Skeletal muscle tissue (tissue), 4 donors: ENCODE results near the gene CPSF4L. TPM values are rescaled to one million over a fixed set of nuclear protein-coding genes. Genes with fewer than 3 reads are reported as not detected.

Experiments
- H3K27ac ChIP-seq: one replicate; pipeline ENCODE4 v1.7.0; 2013; ENCODE audit warnings: mild to moderate bottlenecking, low read depth, low read length, inconsistent platforms
- H3K27me3 ChIP-seq, 3 donors: one replicate each; pipeline ENCODE4 v1.7.0; 2013; ENCODE audit warnings: low read length in 3 of 3; ENCODE audit not compliant: control insufficient read depth in 3 of 3, insufficient read depth in 3 of 3
- H3K36me3 ChIP-seq, 3 donors: one replicate each; pipeline ENCODE4 v1.7.0; 2013; ENCODE audit warnings: low read length in 3 of 3; ENCODE audit not compliant: control insufficient read depth in 3 of 3, insufficient read depth in 3 of 3
- H3K4me1 ChIP-seq, 3 donors: one replicate each; pipeline ENCODE4 v1.7.0; 2013; ENCODE audit warnings: low read length in 3 of 3, mild to moderate bottlenecking in 3 of 3; ENCODE audit not compliant: control insufficient read depth in 3 of 3, insufficient read depth in 3 of 3
- H3K4me3 ChIP-seq, 3 donors: one replicate each; pipeline ENCODE4 v1.7.0; 2013; ENCODE audit warnings: low read length in 3 of 3
- H3K9ac ChIP-seq, 3 donors: one replicate each; pipeline ENCODE4 v1.7.0; 2013; ENCODE audit warnings: low read length in 3 of 3, mild to moderate bottlenecking in 3 of 3, moderate library complexity in 2 of 3, low read depth in 1 of 3
- H3K9me3 ChIP-seq, 3 donors: one replicate each; pipeline ENCODE4 v1.7.0; 2013; ENCODE audit warnings: low read length in 3 of 3; ENCODE audit not compliant: control insufficient read depth in 3 of 3
- total RNA-seq: library from RNA; depleted of rRNA; stranded (reverse); fragments of >200 nt; gene quantifications from one replicate; pipeline ENCODE4 v1.2.3, GENCODE V29; 2014
- donor health status: Osteomylitis.

Gene CPSF4L
- total RNA-seq, 1 donor from 2014 or later: not detected

DNA sequence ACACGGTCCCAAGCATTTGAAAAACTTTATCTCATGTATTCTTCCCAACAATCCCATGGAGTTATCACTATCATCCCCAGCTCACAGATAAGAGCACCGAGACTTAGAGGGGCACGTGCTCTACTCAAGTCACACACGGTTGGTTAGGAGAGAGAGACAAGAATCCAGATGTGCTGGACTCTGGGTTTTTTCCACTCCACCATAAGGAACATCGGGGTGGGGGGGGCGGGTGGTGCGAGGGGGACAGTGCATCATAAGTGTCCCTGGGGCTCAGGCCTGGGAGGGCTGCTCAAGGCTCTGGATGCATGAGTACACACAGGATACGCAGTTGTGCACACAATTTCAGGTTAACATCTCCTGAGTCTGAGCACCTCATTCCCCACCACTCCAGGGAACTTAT lies 42.8 kb upstream of the CPSF4L start:
- peak overlapping the region in 2 of 3 donors; percentile 72 to 82 for H3K9ac ChIP-seq
- peak overlapping the region; percentile 83 for H3K27ac ChIP-seq
- H3K36me3 ChIP-seq: peaks cover 0 to 3% (median 0%) of the 10 kb centered on the region in 3 donors
- H3K9me3 ChIP-seq: no peaks in the 10 kb centered on the region
- peaks cover 0 to 2% (median 0%) of the 10 kb centered on the region in 3 donors for H3K27me3 ChIP-seq
- H3K4me3 ChIP-seq: peak overlapping the region; percentile 66 to 71 (median 68)
- H3K4me1 ChIP-seq: peaks cover 45 to 60% (median 58%) of the 10 kb centered on the region in 3 donors

DNA sequence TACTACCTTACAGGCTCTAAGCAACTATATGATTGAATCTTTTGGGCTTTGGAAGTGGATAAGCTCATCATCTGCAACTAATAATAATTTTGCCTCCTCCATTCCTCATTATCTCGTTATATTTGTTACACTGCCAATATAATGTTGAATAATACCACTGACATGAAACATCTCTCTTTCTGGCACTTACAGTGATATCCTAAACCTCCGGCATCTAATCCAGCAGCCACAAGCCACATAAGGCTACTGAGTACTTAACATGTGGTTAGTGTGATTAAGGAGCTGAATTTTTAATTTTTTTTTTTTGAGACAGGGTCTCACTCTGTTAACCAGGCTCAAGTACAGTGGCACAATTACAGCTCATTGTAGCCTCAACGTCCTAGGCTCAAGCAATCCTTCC lies 40.5 kb upstream of the CPSF4L start:
- Histone ChIP-seq H3K27me3 (peaks cover 0 to 2% (median 0%) of the 10 kb centered on the region in 3 donors), H3K36me3 (peaks cover 0 to 3% (median 0%) of the 10 kb centered on the region in 3 donors), H3K4me3 (no peak overlapping the region), H3K9ac (no peak overlapping the region), H3K9me3 (no peaks in the 10 kb centered on the region), H3K4me1 (peaks cover 44 to 57% (median 57%) of the 10 kb centered on the region in 3 donors), H3K27ac (no peak overlapping the region)

DNA sequence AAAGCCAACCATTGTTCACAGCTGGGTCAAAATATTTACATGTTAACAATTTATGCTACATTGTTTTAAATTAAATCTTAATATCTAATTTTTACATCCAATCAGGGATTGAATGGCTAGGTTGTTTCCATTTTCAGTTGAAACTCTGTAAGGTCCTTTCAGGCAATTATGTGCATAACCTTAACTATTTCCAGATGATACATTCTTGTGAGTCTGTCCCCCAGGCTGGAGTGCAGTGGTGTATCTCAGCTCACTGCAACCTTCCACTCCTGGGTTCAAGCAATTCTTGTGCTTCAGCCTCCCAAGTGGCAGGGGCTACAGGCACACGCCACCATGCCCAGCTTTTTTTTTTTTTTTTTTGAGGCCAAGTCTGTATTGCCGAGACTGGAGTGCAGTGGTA lies 39.7 kb upstream of the CPSF4L start:
- H3K9me3 ChIP-seq: no peaks in the 10 kb centered on the region
- H3K4me1 ChIP-seq: peaks cover 36 to 49% (median 49%) of the 10 kb centered on the region in 3 donors
- no peak overlapping the region for H3K27ac ChIP-seq
- H3K36me3 ChIP-seq: no peaks in the 10 kb centered on the region
- H3K27me3 ChIP-seq: no peaks in the 10 kb centered on the region
- H3K9ac ChIP-seq: no peak overlapping the region
- H3K4me3 ChIP-seq: no peak overlapping the region

DNA sequence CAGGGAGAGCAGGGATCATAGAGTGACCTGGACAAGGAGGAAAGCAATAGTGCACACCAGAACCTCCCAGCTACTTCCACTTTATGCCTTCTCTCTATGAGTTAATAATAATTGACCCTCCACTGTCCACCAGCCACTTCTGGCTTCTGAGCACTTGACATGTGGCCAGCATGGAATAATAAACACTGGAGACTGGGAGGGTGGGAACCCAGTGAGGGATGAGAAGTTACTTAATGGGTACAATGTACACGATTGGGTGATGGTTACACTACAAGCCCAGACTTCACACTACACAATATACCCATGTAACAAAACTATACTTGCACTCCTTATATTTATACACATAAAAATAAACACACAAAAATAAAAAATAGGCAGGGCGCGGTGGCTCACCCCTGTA lies 38.7 kb upstream of the CPSF4L start:
- H3K27ac ChIP-seq: no peak overlapping the region

DNA sequence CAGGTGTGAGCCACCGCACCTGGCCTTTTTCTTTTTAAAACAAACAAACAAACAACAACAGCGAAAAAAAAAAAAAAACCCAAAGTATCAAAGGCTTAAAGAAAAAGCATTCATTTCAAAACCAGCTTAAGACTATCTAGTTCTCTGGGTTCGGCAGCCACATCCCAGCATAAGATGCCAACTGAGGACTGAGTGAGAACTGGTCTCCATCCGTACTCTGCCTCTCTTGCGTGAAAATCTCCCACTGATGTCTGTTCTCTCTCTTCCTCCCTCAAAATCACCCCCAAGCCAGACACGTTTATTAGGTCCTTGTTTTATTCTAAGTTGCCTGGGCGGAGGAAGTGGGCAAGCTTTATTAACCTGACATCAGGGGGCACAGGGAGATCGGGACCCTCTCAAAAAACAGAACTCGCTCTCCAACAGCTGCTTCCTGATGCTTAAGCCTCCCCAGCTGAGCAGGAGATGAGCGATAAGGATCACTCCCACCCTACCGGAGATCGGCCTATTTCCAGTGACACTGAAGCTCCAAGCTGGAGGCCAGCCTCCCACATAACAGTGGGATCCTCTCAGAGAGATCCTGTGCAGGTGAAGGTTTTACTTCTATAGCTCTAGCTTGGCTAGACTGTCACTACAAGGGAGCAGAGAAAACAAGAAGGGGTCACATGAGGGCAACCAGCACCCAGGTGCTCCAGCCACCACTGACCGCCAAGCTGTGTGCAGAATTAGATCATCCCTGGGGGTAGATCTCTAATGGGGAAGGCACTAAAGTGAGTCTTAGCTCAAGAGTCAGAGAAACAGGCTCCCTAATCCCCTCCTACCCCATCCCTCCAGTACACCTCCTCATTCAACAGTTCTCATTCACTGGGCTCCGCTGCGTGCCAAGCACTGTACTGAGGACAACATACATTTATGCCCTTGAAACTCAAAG lies 36.5 kb upstream of the CPSF4L start:
- peak overlapping the region; percentile 15 for H3K27ac ChIP-seq
- H3K36me3 ChIP-seq: no peaks in the 10 kb centered on the region
- H3K27me3 ChIP-seq: no peaks in the 10 kb centered on the region
- H3K9ac ChIP-seq: peak overlapping the region in 2 of 3 donors; percentile 63 to 65
- H3K9me3 ChIP-seq: no peaks in the 10 kb centered on the region
- peaks cover 13 to 33% (median 32%) of the 10 kb centered on the region in 3 donors for H3K4me1 ChIP-seq
- peak overlapping the region in 1 of 3 donors; percentile 0 for H3K4me3 ChIP-seq

More for the DNA sequence above, 38.7 kb upstream of the CPSF4L start:
- Histone ChIP-seq H3K9ac (no peak overlapping the region), H3K4me1 (peaks cover 27 to 40% (median 39%) of the 10 kb centered on the region in 3 donors), H3K9me3 (no peaks in the 10 kb centered on the region), H3K27me3 (no peaks in the 10 kb centered on the region), H3K36me3 (no peaks in the 10 kb centered on the region), H3K4me3 (no peak overlapping the region)

DNA sequence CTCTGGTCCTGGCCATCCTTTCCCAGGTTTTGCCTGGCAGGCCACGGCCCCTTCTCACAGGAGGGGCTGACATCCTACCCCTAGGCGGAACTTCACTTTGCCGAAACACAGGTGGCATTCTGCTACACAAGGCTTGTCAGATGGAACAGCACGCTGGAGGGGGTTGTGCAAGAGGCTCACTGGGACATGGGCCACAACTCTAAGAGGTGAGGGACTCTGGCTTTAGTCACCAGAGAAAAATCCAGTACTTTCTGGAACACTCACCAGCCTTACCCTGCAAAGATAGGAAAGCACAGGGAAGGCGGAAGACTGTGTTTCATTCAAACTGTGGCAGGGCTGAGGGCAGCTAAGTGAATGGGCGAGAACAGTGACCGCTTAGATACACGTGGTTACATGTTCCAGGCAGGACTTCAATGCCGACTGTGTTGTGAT lies 31.8 kb upstream of the CPSF4L start:
- Histone ChIP-seq H3K27ac (peak overlapping the region; percentile 91), H3K36me3 (no peaks in the 10 kb centered on the region), H3K9me3 (no peaks in the 10 kb centered on the region), H3K4me1 (peaks cover 37 to 61% (median 59%) of the 10 kb centered on the region in 3 donors), H3K27me3 (no peaks in the 10 kb centered on the region), H3K9ac (peak overlapping the region in 2 of 3 donors; percentile 12 to 62), H3K4me3 (peak overlapping the region in 1 of 3 donors; percentile 6)

DNA sequence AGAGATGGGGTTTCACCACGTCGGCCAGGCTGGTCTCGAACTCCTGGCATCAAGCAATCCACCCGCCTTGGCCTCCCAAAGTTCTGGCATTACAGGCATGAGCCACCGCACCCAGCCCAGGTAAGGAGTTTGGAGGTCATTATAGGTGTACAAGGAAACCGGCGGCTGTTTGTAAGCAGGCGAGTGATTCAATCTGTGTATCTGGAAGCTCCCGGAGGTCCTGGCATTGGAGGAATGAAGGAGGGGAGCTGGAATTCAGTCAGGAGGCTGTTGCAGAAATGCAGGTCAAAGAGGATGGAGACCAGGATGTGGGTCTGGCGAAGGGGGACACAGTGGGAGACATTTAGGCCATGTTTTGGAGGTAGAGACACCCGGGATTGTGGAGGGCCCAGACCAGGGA lies 31.4 kb upstream of the CPSF4L start:
- H3K4me3 ChIP-seq: no peak overlapping the region
- no peaks in the 10 kb centered on the region for H3K36me3 ChIP-seq
- peak overlapping the region; percentile 91 for H3K27ac ChIP-seq
- peaks cover 32 to 61% (median 55%) of the 10 kb centered on the region in 3 donors for H3K4me1 ChIP-seq
- no peaks in the 10 kb centered on the region for H3K9me3 ChIP-seq
- no peaks in the 10 kb centered on the region for H3K27me3 ChIP-seq
- peak overlapping the region in 2 of 3 donors; percentile 12 to 62 for H3K9ac ChIP-seq

DNA sequence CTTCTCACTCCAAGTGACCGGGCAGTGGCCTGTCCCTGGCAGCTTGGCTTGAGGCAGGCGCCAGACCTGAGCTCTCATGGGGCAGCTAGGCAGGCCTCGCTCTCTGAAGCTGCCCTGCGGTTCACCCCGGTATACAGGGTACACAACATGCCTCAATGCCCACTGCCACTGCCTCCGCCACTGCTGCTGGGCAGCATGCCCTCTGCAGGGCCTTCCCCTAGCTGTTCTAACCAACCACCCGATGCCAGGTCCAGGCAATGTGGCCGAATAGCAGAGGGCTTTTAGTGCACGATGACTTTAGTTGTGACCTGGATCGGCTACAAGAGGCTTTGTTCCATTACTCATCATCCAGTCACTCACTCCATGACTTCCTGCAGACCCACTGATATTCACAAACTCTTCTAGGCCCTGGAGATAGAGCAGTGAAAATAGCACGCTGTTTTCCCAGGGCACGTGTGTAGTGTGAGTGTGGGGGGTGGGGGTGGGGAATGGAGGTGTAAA lies 30.4 kb upstream of the CPSF4L start:
- Histone ChIP-seq H3K9ac (peak overlapping the region; percentile 38 to 77 (median 61)), H3K4me1 (peaks cover 31 to 68% (median 61%) of the 10 kb centered on the region in 3 donors), H3K27me3 (no peaks in the 10 kb centered on the region), H3K36me3 (no peaks in the 10 kb centered on the region), H3K9me3 (no peaks in the 10 kb centered on the region), H3K27ac (peak overlapping the region; percentile 91), H3K4me3 (peak overlapping the region; percentile 23 to 60 (median 40))

DNA sequence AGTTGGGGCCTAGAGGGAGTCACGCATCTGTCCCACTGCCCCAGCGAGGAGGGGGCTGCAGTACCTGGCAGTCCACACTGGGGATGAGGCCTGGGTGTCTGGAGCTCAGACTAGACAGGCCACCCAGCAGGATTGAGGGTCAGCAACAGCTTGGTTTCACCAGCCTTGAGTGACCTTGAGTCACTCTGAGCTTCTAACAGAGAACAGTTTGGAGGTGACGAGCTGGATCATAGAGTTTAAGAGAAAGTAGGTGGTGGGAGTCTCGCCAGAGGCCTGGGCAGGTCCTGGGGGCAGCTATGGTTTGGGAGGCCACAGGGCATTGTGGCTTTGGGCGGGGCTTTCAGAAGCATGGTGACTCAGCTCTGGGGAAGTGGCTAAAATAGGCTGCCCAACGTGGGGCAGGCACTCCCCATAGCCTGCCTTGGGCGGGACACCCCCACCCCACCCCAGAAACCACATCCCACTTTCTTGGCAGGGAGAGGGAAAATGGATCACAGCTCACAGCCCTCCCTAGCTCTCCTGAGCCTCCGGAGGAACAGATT lies 29.7 kb upstream of the CPSF4L start:
- Histone ChIP-seq H3K9ac (peak overlapping the region; percentile 38 to 77 (median 61)), H3K4me1 (peaks cover 38 to 75% (median 68%) of the 10 kb centered on the region in 3 donors), H3K27ac (peak overlapping the region; percentile 91), H3K4me3 (peak overlapping the region; percentile 38 to 60 (median 40)), H3K27me3 (no peaks in the 10 kb centered on the region), H3K36me3 (no peaks in the 10 kb centered on the region), H3K9me3 (no peaks in the 10 kb centered on the region)
